IPS-15b (cell line): ENCODE results near the gene CCDC159.

ENCODE experiments used
- H3K27me3 ChIP-seq: one replicate; pipeline ENCODE4 v1.6.1; 2013; ENCODE audit warnings: low read length; ENCODE audit not compliant: control insufficient read depth, insufficient read depth
- H3K36me3 ChIP-seq: one replicate; pipeline ENCODE4 v1.6.1; 2013; ENCODE audit warnings: low read length; ENCODE audit not compliant: control insufficient read depth, insufficient read depth
- H3K4me1 ChIP-seq: one replicate; pipeline ENCODE4 v1.6.1; 2013; ENCODE audit warnings: mild to moderate bottlenecking, low read length; ENCODE audit not compliant: control insufficient read depth, insufficient read depth
- H3K4me3 ChIP-seq: one replicate; pipeline ENCODE4 v1.5.1; 2013; ENCODE audit warnings: low read depth, low read length
- H3K9ac ChIP-seq: one replicate; pipeline ENCODE4 v1.6.1; 2013; ENCODE audit warnings: low read depth, mild to moderate bottlenecking, low read length
- H3K9me3 ChIP-seq: one replicate; pipeline ENCODE4 v1.6.1; 2013; ENCODE audit warnings: mild to moderate bottlenecking, low read length; ENCODE audit not compliant: control insufficient read depth, insufficient read depth

Gene CCDC159

GRCh38 chr19:11387162-11388034 lies 41.1 kb downstream of the CCDC159 start:
- Histone ChIP-seq H3K36me3 (no peaks in the 10 kb centered on the region), H3K9ac (no peak overlapping the region), H3K9me3 (no peaks in the 10 kb centered on the region), H3K4me3 (no peak overlapping the region), H3K27me3 (no peaks in the 10 kb centered on the region), H3K4me1 (no peaks in the 10 kb centered on the region)

- Histone ChIP-seq H3K4me3 (no peak overlapping the region), H3K4me1 (peaks cover 3% of the 10 kb centered on the region), H3K36me3 (no peaks in the 10 kb centered on the region), H3K27me3 (no peaks in the 10 kb centered on the region), H3K9ac (no peak overlapping the region), H3K9me3 (no peaks in the 10 kb centered on the region)
Observed at GRCh38 chr19:11390359-11390758, 44.0 kb downstream of the CCDC159 start.

- no peak overlapping the region for H3K9ac ChIP-seq
- no peaks in the 10 kb centered on the region for H3K27me3 ChIP-seq
- no peaks in the 10 kb centered on the region for H3K9me3 ChIP-seq
- no peak overlapping the region for H3K4me3 ChIP-seq
- no peaks in the 10 kb centered on the region for H3K36me3 ChIP-seq
- H3K4me1 ChIP-seq: peaks cover 4% of the 10 kb centered on the region
Observed at GRCh38 chr19:11390933-11391680, 44.8 kb downstream of the CCDC159 start.

- Histone ChIP-seq H3K9me3 (no peaks in the 10 kb centered on the region), H3K9ac (no peak overlapping the region), H3K27me3 (no peaks in the 10 kb centered on the region), H3K4me1 (peaks cover 4% of the 10 kb centered on the region), H3K36me3 (peaks cover 19% of the 10 kb centered on the region), H3K4me3 (no peak overlapping the region)
Observed at GRCh38 chr19:11397089-11397610, 50.8 kb downstream of the CCDC159 start.

GRCh38 chr19:11399667-11400066 lies 53.3 kb downstream of the CCDC159 start:
- Histone ChIP-seq H3K4me1 (peaks cover 4% of the 10 kb centered on the region), H3K36me3 (peaks cover 20% of the 10 kb centered on the region), H3K9ac (no peak overlapping the region), H3K4me3 (no peak overlapping the region), H3K9me3 (no peaks in the 10 kb centered on the region), H3K27me3 (no peaks in the 10 kb centered on the region)

GRCh38 chr19:11400798-11401197 lies 54.5 kb downstream of the CCDC159 start:
- H3K27me3 ChIP-seq: no peaks in the 10 kb centered on the region
- no peaks in the 10 kb centered on the region for H3K4me1 ChIP-seq
- H3K4me3 ChIP-seq: no peak overlapping the region
- H3K9ac ChIP-seq: no peak overlapping the region
- H3K9me3 ChIP-seq: no peaks in the 10 kb centered on the region
- H3K36me3 ChIP-seq: peaks cover 20% of the 10 kb centered on the region

GRCh38 chr19:11401808-11402543 lies 55.7 kb downstream of the CCDC159 start:
- no peak overlapping the region for H3K9ac ChIP-seq

More at GRCh38 chr19:11401808-11402543, 55.7 kb downstream of the CCDC159 start:
- peaks cover 20% of the 10 kb centered on the region for H3K36me3 ChIP-seq
- H3K4me3 ChIP-seq: no peak overlapping the region
- H3K4me1 ChIP-seq: no peaks in the 10 kb centered on the region
- no peaks in the 10 kb centered on the region for H3K27me3 ChIP-seq
- no peaks in the 10 kb centered on the region for H3K9me3 ChIP-seq
